ENCODE results near the gene FBXO4.
"Not testable (repeated sequence)": the region's sequence is repeated elsewhere in the genome, so short reads cannot be mapped to it uniquely, and the experiment has no call there.

The FBXO4 gene

DNA sequence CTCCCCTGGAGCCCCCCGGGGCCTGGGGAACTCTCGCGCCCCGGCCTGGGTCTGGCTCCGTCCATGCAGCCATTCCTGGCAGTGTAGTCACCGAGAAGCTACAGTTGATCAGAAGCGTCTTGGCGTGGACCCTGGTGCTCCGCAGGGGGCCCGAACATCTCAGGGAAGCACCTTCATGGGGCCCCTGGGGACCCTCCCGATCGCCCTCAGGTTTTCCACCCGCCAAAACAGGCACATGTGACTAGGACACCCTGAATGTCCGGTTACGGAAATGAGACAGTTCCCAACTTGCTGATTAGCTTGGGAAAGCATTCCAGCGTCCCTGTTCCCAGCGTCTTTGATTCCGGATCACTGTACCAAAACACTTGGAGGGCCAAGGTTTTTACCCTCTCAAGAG lies 472 bp downstream of the FBXO4 start:
- DNase-seq, result peak in 1 of 2 donors; percentile 16

DNA sequence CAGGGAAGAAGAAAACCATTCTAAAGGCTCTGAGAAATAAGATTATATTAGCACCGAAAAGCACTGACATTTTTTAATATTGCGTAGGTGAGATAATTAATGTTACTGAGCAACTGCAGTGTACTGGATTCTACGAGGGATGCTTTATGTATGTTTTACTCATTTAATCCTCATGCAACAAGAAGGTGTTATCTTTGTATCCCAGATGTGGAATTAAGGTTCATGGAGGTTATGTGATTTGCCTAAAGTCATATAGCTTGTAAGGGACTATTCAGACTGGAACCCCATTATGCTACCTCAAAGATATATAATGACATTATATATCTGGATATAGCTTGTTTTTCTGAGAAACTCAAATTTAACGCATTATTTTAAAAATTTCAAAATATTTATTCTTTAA lies 2.5 kb downstream of the FBXO4 start:
- DNase-seq, result no peak

DNA sequence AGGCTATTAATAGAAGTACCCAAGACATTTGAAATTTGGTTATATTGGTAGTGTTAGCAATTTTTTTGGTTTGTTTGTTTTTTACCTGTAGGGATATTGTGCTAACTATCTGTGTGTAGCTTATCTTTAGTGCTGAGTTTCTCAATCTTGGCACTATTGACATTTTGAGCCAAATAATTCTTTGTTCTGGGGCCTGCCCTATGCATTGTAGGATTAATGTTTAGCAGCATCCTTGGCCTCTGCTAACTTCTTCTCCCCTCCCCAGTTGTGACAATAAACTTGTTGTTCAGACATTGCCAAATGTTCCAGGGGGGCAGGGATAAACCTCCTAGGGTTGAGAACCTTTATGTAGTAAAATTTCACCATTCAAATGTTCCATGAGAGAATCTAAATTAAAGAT lies 4.0 kb downstream of the FBXO4 start:
- DNase-seq, result no peak

DNA sequence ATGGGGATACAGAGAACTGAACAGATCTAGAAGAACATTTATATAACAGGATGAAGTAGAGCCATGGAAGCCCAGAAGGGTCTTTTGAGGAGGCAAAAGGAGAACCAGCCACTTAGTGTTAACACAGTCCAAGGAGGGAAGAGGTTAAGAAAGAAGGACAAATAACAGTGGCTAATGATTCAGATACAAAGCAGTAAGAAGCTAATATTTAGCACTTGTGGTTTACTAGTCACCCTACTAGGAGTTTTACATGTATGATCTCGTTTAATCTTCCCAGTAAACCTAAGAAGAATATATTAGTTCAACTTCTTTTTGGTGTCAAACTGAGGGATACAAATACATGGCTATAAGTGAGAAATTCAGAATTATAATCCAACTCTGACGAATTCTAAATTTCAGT lies 7.7 kb downstream of the FBXO4 start:
- no peak for DNase-seq

DNA sequence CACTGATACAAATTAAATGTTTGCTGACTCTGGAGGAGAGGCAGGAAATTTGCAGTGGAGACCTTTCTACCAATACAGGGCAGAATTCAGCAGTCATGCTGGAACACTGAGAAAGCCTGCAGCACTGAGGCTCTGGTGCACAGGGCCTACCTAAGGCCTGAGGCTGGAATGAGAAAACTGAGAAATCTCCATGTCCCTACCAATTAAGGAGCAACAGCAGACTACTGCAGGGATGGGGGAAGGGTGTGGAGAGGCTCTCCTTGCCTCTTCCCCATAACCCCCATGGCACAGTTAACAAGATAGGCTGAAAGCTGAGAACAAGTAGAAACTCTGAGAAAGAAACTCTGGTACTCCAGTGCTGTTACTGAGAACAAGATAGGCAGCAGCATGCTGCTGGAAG lies 10.5 kb downstream of the FBXO4 start:
- DNase-seq, result no peak

DNA sequence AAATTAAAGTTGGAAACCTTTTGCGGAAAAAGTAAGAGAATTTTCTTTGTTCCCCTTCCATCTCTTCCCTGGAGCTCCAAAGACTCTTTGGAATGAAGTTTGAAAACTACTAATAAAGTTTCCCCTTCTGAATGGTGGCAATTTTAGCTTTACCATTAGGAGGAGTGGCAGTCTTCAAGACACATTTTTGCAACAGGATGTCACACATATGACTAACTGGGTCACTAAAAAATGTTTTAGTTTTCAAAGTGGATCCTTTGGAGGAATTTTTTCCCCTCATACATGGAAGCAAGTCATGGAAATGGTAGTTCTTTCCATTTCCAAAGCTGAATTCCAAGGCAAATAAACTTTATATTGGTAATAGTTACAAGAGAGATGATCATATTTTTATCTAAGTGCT lies 15.6 kb downstream of the FBXO4 start:
- DNase-seq, result no peak

DNA sequence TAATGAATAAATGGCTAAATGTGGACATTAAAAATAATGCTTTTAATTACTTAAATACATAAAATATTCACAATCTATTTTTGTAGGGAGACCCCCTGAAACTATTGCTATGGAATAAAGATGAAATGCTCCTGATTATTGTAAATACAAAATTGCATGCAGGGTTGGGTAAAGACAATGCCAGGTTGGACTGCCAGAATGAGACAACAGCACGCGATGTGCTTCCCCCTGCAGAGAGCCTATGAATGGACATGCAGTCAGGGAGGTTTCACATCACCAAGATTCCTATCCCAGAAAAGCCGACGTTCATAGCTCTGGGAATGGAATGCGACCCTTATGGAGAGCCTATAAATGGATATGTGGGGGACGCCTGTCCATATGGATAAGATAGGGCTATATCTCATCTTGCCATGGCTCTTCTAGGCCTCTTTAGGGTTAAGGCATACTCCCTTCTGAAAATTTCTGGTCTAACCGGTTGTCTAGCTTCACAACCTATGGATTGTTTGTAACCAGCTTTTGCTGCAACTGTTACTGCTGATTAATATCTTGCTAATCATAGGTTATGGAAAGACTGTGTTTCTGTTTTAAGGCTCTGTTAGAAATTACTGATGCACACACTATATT lies 20.4 kb downstream of the FBXO4 start:
- not testable (repeated sequence) for DNase-seq

DNA sequence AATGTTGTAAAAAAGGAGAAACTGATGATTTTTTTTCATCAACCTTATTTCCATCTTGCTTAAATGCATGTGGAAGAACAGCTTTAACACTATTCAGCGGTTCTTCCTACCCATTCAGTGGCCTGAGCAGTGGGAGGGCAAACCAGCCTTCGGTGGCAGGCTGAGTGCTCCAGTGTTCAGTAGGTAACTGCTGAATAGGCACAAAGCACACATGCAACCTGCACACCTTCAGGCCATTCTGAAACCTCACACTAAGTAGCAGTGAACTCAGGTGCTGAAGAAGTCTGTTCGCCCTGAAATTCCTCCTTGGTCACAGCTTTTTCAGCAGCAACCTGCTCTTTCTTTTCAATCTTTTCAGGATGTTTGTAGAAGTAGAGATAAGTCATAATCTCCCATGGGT lies 26.1 kb downstream of the FBXO4 start:
- DNase-seq, result no peak

DNA sequence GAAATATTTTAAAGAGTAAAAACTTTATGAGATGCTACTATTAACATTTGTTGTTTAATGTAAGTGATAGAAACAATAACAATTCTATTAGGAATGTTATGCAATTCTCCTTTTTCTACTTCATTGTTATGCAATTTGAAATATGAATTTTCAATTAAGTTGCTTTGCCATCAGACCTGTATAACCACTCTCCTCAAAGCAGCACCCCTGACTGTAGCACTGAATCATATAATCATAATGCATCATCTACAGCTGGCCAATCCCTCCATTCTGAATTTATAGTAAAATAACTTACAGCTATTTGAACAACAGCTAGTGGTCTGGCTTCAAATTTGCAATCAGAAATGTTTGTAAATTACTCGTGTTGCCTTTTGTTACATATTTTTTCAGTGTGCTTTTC lies 29.2 kb downstream of the FBXO4 start:
- DNase-seq, result no peak

DNA sequence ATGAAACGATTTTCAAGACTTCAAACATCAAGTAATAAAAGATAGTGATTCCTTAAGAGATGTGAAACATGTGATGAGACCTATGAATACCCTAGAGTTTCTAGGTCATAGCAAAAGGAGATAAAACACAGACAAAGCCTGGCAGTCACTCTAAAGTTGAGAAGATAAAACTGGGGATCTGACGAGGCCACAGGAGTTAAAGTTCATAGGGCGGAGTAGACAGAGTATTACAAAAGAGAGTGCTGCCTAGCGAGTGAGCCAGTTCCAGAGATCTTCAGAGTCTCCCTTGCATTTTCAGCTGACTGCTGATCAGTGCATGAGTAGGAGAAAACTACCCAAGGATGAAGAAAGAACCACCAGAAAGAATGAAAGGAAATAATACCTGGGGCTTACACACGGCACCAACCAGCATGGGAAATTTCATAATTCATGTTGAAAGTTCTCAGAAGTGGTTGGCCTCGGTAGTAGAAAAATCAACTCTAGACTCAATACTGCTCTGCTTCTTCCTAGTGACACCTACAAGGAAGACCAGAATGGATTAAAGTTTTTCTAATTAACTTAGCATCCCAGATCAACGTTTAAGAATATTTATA lies 30.4 kb downstream of the FBXO4 start:
- DNase-seq, result no peak

DNA sequence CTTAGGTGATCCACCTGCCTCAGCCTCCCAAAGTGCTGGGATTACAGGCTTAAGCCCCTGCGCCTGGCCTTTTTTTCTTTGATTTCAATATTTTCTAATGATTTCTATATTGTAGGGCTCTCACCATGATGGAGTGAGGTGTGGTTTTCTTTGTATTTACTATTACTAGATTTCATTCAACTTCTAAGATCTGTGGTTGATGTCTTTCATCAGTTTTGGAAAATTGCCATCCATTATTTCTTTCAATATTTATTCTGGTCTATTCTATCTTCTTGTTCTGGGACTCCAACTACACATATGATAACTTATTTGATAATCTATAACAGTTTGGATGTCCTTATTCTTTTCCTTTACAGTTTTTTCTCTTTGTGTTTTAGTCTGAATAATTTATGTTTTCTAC lies 31.9 kb downstream of the FBXO4 start:
- no peak for DNase-seq

DNA sequence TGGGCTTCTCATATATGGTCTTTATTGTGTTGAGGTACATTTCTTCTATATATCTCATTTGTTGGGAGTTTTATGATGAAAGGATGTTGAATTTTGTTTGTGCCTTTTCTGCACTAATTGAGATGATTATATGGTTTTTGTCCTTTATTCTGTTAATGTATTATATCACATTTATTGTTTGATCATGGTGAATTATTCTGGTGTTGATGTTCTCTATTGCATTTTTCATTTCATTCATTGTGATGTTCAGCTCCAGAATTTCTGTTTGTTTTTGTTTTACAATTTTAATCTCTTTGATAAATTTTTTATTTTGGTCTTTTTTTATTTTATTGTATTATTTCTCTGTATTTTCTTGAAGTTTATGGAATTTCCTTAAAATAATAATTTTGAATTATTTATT lies 35.4 kb downstream of the FBXO4 start:
- DNase-seq, result no peak

DNA sequence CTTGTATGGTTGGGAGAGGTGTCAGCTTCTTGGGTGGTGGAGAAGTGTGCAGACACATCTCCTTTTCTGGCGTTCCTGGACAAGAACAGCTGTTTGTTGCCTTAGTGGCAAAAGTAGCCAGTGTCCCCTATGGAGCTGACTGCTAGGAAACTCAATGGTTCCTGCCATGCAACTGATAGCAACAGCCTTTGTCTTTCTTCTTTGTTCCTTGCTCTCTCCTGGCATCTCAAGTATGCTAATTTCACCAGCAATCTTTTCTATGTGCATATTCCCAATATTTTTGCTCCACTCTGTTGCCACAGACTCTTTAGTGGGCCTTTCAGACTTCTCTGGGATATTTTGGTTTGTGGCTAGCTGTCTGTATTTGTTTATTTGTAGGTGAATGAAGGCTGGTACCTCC lies 36.7 kb downstream of the FBXO4 start:
- no peak for DNase-seq

DNA sequence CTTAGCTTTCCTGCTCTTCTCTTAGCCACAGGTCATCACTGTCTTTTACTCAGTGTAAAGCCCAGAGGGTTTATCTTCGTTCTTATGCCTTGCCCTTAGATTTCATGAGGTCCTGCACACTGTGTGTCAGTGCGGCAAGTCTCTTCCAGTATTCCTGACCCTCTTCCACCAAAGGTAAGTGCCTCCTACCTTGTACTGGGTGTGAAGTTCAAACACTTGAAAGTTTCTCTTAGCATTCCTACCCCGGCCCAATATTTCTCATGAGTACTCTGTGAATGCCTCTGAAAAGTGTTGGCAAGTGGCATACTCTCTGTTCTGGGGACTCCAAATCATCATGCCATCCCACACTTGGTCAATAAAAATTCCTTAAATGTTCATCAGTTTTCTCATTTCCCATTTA lies 37.4 kb downstream of the FBXO4 start:
- DNase-seq, result no peak

DNA sequence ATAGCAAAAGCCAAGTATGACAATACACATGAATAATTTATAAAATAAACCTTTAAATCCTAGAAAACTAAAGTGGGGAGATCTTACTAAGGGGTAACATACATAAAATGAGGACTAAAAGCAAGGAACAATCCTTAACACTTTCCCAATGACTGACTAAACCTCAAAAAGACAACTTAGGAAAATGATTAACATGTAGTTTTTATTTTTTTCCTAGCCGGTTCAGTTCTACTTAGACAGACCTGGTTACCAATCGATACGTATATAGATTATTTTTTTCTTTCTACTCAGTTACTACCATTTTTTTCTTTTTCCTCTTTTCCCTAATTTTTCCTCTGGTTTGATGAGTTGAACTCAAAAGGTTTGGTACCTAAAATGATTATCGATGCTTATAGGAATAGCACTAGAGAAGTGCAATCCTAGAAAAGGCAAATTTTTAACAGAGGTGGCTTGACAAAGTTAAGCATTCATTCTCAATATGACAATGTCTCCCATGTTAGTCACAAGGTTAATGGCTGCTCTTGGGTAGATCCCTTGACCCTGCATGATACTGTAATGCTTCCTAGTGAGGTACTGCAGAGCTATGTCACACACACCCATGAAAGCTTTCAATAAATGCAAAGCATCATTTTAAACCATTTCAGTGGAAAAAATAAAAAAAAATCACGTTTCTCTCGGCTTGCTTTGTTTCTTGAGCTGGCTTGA lies 41.5 kb downstream of the FBXO4 start:
- no peak for DNase-seq

DNA sequence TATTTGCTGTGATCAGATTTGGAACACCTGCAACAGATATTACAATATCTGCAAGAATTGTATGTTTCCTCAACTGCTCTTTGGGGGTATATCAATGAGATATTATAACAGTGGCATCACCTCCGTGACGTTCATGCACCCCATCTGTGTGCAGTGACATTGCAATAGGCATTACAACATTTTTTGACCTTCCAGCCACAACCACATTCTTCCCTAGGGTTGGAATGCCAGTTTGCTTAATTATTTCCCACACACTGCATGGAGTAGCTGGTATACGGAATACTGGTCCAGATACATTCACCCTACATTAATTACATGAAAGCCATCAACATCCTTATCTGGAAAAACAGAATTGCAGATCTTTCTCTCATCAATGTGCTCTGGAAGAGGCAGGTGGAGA lies 42.3 kb downstream of the FBXO4 start:
- DNase-seq, result no peak

DNA sequence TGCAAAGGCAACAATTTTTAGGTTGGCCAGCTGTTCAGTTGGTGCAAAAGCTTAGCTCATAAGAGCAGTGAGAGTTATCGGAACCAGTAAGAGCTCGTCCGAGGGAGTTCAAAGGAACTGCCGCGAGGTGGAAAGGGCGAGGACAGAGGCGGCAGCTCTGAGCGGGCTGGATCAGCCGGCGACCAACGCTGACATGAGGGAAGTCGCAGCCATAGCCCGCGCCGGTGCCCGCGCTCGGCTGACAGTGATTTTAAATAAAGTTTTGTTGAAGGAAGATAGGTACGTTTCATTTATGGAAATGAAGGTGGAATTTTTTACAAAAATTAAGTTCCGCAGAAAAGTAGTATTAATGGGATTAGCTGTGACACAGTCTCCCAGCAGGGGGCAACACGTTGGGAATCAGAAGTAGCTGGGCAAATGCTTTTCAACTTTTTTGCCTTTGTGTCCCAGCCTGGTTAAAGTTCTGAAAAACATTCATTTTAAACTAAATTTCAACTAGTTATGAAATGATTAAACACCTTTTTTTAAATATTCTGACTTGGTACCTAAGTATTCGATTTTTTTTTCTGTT lies 43.2 kb downstream of the FBXO4 start:
- DNase-seq, result no peak

DNA sequence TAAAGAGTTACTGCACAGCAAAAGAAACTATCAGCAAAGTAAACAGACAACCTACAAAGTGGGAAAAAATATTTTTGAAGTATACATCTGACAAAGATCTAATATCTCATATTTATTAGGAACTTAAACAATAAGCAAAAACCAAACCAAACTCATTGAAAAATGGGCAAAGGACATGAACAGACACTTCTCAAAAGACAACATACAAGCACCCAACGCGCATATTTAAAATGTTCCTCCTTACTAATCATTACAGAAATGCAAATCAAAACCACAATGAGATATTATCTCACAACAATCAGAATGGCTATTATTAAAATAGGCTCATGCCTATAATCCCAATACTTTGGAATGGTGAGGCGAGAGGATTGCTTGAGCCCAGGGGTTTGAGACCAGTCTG lies 48.0 kb downstream of the FBXO4 start:
- no peak for DNase-seq

DNA sequence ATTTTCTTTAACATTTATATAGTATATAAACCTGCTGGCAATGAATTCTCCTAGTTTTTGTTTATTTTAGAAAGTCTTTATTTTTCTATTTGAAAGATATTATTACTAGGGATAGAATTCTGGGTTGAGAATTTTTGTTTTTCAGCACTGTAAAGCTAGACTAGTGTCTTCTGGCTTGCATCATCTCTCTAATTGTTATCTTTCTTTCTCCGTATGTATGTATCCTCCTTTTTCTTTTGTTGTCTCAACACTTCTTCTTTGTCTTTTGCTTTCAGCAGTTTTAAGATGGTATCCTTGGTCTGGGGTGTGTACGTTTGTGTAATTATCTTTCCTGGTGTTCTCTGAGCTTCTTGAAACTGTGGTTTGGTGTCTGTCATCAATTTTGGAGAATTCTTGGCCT lies 48.8 kb downstream of the FBXO4 start:
- DNase-seq, result no peak

DNA sequence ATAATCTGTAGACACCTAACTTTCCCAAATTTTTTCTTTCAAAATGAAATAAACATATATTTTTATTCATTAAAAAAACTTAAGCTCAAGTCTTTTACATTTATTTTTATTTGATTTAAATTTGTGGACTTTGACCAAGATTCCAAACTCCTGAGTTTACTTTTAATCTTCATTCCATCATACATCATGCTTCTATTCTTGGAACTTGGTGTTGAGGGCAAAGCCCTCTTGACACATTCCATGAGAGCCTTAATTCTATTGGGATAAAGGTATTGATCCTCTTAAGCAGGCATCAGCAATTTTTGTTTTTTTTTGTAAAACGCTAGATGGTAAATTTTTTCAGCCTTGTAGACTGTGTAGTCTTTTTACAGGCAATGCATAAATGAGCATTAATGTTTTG lies 53.6 kb downstream of the FBXO4 start:
- no peak for DNase-seq

DNA sequence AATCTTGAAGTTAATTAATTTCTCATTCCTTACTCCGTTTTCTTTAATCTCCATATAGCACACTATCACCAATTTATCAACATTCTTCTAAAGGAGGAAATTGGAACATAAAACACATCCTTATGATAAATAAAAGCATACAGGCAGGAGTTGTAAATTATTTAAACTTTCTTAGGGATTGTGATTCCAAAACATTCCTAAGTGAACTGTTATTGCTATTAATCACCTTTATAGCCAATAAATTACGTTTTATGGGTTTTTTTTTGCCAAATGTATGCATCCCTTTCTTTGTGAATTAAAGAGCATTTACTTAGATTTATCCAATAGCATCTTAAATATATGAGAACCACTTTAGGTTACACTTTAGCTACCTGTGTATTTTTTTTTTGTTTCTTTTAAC lies 55.3 kb downstream of the FBXO4 start:
- no peak for DNase-seq

DNA sequence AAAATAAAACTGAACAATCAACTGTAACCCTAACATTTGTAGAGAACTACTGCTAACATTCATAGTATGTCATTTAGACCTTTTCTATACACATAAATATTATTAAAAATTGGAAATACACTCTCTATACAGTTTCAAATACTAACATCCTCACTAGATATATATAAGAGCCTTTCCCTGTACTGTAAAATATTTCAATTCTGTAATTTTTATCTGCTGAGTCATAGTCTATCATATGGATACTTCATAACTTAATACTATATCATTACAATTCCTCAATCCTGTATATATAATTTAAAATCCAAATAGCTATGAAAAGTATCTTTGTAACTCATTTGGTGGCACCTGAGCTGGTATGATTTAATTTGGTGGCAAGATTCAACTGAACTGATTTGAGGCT lies 55.8 kb downstream of the FBXO4 start:
- no peak for DNase-seq

DNA sequence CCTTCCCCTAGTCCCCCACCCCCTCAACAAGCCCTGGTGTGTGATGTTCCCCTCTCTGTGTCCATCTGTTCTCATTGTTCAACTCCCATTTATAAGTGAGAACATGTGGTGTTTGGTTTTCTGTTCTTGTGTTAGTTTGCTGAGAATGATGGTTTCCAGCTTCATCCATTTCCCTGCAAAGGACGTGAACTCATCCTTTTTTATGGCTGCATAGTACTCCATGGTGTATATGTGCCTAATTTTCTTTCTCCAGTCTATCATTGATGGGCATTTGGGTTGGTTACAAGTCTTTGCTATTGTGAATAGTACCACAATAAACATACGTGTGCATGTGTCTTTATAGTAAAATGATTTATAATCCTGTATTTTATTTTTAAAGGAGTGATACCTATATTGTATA lies 57.8 kb downstream of the FBXO4 start:
- not testable (repeated sequence) for DNase-seq

DNA sequence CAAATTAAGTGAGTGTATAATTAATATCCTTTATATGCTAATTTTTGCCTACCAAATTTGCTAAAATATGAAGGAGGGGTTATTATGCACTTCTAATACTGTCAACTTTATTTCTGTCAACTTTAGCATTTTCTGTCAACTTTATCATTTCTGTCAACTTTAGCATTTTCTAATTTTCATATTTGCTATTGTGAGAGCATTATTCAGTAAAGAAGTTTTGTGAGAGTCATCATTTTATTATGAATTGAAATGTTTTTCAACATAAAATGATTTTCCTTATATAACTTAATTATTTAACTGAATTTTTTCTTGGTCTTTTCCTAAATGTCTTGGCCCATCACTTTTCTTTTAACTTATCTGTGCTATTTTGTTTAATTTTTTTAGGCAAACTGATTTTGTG lies 58.2 kb downstream of the FBXO4 start:
- DNase-seq, result no peak

Data from activated CD4-positive, alpha-beta T cell treated with anti-CD3 and anti-CD28 coated beads for 4 hours (primary cell).